ENCODE measurements around the gene TNIK. TPM values are rescaled to one million over a fixed set of nuclear protein-coding genes. Genes with fewer than 3 reads are reported as not detected.

The TNIK gene
- total and polyA plus RNA-seq, 3 donors from 2014 or later, result 39.3 to 99.6 (median 83.5) TPM

DNA sequence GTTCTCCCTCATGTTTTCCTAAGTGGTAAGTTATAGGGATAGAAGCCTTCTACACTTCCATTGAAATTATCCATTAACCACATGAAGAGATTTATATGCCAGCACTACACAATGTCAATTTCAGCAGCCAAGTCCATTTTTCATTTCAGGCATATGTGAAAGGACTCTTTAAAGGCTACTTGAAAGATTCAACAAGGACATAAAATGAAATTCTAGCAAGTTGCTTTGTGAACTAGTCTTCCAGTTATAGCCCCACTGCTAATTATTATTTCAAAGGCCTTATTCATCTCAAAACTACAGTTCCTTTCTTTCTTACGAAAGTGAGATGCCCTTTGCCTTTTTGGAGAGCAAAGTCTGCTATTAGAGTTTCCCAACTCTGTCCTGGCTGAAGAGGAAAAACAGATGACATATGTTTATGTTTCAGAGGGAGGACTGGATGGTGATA lies 367.7 kb downstream of the TNIK start:
- no peaks in the 10 kb centered on the region for H3K4me1 ChIP-seq
- no peaks in the 10 kb centered on the region for H3K27me3 ChIP-seq
- intact Hi-C loops (cut with DNase I; ENCODE audit: low total_unique reads), result no loop called here
- TF ChIP-seq CTCF (IDR thresholded peaks at IDR 0.05), result no peak
- TF ChIP-seq POLR2A (IDR thresholded peaks at IDR 0.05), result no peak
- no peak for DNase-seq
- 66 to 74% methylated on average over 1 of the region's 1 CpG for WGBS, 2 donors
- H3K4me3 ChIP-seq, result no peak overlapping the region
- no peak overlapping the region for H3K27ac ChIP-seq
- no peaks in the 10 kb centered on the region for H3K36me3 ChIP-seq (ENCODE audit: low read depth, missing control alignments)
- H3K9me3 ChIP-seq, result no peaks in the 10 kb centered on the region

DNA sequence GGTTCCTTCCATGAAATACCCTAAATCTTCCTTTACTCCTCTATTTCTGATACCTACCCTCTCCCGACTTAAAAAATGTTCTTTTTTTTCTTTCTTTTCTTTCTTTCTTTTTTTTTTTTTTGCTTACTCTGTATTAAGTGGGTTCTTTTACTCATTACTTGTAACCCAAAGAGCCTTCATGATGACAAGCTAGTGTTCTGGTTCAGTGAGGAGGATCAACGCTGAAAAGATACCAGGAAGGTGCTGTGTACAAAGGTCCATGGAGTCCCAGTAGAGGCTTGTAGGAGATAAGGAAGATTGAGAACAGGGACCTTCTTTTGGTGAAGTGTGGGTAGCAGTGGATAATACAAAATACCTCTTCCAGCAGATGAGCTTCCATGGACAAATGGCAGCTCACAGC lies 369.9 kb downstream of the TNIK start:
- Histone ChIP-seq H3K27me3 (no peaks in the 10 kb centered on the region), H3K9me3 (no peaks in the 10 kb centered on the region), H3K36me3 (ENCODE audit: low read depth, missing control alignments) (no peaks in the 10 kb centered on the region), H3K27ac (no peak overlapping the region), H3K4me3 (no peak overlapping the region), H3K4me1 (no peaks in the 10 kb centered on the region)
- TF ChIP-seq CTCF (IDR thresholded peaks at IDR 0.05) (no peak), POLR2A (IDR thresholded peaks at IDR 0.05) (no peak)
- intact Hi-C loops (cut with DNase I; ENCODE audit: low total_unique reads), result no loop called here
- no peak for DNase-seq
- 94 to 95% methylated on average over 2 of the region's 2 CpGs for WGBS, 2 donors

GRCh38 chr3:171088964-171089754 lies 371.0 kb downstream of the TNIK start:
- no peak for DNase-seq
- no peak for TF ChIP-seq CTCF (IDR thresholded peaks at IDR 0.05)
- no peak for TF ChIP-seq POLR2A (IDR thresholded peaks at IDR 0.05)
- H3K36me3 ChIP-seq (ENCODE audit: low read depth, missing control alignments), result no peaks in the 10 kb centered on the region
- no peaks in the 10 kb centered on the region for H3K4me1 ChIP-seq
- H3K4me3 ChIP-seq, result no peak overlapping the region
- no peaks in the 10 kb centered on the region for H3K9me3 ChIP-seq
- intact Hi-C loops (cut with DNase I; ENCODE audit: low total_unique reads), result no loop called here
- no peak overlapping the region for H3K27ac ChIP-seq
- 48 to 62% methylated on average over 2 of the region's 2 CpGs for WGBS, 2 donors
- H3K27me3 ChIP-seq, result no peaks in the 10 kb centered on the region

- DNase-seq, result no peak
- H3K9me3 ChIP-seq, result no peaks in the 10 kb centered on the region
- TF ChIP-seq POLR2A (IDR thresholded peaks at IDR 0.05), result no peak
- no peak for TF ChIP-seq CTCF (IDR thresholded peaks at IDR 0.05)
- no peak overlapping the region for H3K4me3 ChIP-seq
- no peaks in the 10 kb centered on the region for H3K4me1 ChIP-seq
- no peaks in the 10 kb centered on the region for H3K27me3 ChIP-seq
- no peaks in the 10 kb centered on the region for H3K36me3 ChIP-seq (ENCODE audit: low read depth, missing control alignments)
- WGBS, 2 donors, result 75 to 80% methylated on average over 4 of the region's 4 CpGs
- intact Hi-C loops (cut with DNase I; ENCODE audit: low total_unique reads), result no loop called here
- H3K27ac ChIP-seq, result no peak overlapping the region
Observed at GRCh38 chr3:171088496-171088895, 371.7 kb downstream of the TNIK start.

DNA sequence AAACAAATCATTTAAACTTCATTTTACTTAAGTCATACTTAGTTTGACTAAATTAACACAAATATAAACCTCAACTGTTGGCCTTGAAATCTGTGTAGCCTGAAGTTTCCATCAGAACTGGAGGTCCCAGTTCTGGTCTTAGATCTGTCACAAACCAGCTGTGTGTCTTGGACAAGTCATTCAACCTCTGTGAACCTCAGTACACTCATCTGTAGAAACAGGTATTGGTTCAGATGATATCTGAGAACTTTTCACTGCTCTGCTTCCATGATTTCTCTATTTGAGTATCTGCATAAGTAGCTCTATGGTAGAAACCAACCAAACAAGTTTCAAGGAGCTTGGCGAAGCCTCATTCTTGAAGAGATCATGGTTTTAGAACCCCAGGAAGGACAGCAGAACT lies 373.3 kb downstream of the TNIK start:
- H3K27ac ChIP-seq, result no peak overlapping the region
- no peak for TF ChIP-seq POLR2A (IDR thresholded peaks at IDR 0.05)
- TF ChIP-seq CTCF (IDR thresholded peaks at IDR 0.05), result no peak
- DNase-seq, result no peak
- no peaks in the 10 kb centered on the region for H3K4me1 ChIP-seq
- H3K4me3 ChIP-seq, result no peak overlapping the region
- no peaks in the 10 kb centered on the region for H3K36me3 ChIP-seq (ENCODE audit: low read depth, missing control alignments)
- 94% methylated on average over 1 of the region's 1 CpG; no CpG with 5 or more reads in 1 of the 2 donors for WGBS, 2 donors
- H3K9me3 ChIP-seq, result no peaks in the 10 kb centered on the region
- H3K27me3 ChIP-seq, result no peaks in the 10 kb centered on the region
- intact Hi-C loops (cut with DNase I; ENCODE audit: low total_unique reads), result no loop called here
